HG03039 (cell line): ENCODE data around the gene SPTBN2.

Source experiments
- ATAC-seq: cut with Tn5 transposase; IDR thresholded peaks from one replicate; pipeline ENCODE4 v1.9.1; 2021; ENCODE audit warnings: mild to moderate bottlenecking, moderate library complexity; ENCODE audit not compliant: unreplicated experiment

SPTBN2 gene

DNA sequence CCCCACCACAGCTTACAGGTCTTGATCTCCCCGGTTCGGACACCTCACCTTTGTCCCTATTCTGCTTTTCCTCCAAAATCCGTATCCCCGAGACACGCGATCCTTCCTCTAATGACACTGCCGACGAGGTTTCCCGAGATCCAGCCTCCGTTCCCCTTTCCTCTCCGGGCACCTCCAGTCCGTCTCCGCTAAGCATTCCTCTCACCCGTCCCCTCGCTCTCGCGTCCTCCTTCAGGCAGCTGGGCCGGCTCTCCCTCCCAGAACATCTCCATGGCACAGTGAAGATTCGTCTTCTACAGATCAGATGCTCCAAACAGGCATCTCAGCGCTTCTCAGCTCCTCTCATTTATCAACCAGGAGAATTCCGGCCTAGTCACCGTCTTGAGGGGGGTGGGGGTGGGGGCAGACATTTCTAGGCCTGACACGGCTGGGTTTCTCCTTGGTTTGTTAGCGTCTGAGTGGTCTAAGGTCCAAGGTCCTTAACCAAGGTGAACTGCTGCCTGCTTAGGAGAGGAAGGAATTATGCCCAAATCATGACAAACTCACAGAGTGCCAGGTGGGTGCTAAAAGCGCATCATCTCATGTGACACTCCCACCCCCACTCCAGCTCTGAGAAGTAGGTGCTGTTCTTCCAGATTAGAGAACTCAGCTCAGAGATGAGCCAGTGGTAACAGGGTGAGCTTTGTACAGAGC is at the start of gene SPTBN2:
Gene SPTBN2, minus strand, starts transcription at position 524 of the 693 bp plus-strand sequence. CDS start 7,976 bp downstream, outside the sequence.
- no peak for ATAC-seq

DNA sequence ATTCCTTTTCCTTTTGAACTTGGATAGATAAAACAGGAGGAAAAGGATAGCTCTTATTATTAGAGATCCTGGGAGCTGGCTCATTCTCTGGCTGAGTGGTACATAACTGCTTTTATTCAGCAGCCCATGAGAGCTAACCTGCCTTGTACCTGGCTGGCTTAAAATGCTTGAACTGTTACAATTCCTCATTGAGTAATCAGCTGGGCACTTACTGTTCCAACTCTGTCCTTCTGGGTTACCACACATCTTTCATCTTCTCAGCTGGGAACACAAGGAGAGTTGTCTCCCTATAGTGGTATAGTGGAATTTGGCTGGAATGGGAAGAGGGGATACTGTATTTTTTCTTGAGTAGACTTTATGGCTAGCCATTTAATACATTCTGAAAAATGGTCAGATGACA is 39.8 kb upstream of the SPTBN2 start:
- ATAC-seq = no peak

DNA sequence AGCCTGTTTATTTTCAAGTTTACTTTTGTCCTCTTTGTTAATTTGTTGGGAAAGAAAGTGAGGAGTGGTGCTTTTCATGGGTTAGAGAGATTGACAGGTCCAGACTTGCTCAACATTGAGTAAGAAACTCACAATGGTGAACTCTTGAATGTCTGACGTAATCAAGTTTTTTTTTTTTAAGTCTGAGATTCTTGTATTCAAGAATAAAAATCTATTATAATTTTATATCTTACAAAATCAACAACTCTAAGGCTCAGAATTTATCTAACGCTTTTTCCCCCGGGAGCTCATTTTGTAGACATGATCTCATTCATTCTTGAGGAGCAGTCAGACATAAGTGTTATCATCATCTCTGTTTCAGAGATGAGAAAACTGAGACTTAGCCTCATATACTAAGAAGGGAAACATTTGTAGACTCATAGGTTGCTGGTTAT is 39.1 kb upstream of the SPTBN2 start:
- no peak for ATAC-seq

DNA sequence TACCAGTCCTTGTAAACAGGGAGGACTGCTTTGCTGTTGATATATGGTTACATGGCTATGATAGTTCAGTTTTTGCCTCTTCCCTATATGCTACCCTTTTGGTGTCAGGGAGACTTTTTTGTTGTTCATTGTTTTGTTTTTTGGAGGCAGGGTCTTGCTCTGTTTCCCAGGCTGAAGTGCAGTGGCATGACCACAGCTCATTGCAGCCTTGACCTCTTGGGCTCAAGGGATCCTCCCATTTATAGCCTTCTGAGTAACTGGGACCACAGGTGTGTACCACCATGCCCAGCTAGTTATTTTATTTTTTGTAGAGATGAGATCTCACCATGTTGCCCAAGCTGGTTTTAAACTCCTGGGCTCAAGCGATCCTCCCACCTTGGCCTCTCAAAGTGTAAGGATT is 38.6 kb upstream of the SPTBN2 start:
- no peak for ATAC-seq

DNA sequence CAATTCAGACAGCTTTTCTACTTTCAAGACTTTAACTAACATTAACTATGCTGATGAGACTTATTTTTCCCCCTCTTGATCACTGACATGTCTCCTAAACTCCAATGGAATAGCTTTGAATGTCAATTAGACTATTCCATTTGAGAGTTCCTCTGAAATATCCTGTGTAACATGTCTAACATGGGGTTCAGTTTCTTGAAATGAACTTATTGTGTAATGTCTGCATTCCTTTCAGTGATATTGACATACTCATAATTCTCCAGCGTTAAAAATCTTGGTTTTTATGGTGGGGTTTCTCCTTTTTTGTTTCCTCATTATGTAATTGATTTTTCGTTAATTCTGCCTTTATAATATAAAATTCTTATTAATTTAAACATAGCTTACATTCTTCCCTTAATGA is 37.7 kb upstream of the SPTBN2 start:
- no peak for ATAC-seq

DNA sequence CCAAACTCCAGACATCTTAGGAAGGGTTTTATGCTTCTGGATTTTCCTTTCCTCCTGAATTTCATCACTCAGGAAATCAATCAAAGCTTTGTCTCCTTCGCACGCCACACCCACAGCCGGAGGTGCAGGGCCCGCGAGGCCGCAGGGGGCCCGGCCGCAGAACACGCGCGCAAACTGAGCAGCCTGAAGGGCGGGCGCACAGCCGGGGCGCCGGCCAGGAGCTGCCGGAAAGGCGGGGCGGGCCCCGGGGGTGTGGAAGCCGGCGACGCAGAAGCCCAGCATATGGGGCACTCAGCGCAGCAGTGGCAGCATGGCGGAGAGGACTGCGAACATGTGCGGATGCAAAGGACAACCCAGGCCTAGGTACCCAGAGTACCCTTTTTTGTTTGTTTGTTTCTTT is 33.1 kb upstream of the SPTBN2 start:
- no peak for ATAC-seq

DNA sequence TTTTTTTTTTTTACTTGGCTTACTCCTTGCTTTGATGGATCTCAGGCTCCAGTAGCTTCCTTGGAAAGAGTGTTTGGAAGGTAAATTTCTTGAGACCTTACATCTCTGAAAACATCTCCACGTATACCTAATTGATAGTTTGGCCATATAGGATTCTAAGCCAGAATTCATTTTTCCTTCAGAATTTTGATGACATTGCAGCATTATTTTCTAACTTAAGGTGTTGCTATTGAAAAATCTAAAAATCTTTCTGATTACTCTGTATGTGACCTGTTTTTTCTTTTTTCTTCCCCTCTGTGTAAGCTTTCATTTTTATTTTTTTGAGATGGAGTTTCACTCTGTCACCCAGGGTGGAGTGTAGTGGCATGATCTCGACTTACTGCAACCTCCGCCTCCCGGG is 23.1 kb upstream of the SPTBN2 start:
- ATAC-seq = no peak

DNA sequence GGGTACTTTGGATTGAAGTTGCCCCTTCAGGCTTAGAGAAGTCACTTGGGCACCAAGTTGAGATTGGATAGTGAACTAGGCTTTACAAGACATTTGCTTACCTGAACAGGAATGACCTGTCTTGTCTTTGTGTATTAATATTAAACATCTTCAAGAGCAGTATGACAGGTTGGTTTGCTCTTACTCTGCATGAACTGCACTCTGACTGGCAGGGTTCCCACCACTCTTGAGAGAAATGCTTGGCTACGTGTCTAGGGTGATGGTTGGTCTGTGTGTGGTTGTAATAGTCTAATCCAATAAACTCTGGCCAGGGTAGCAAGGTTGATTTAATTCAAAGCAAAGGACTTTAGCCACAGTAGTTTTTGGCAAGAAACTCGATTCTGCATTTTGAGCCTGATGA is 20.1 kb upstream of the SPTBN2 start:
- ATAC-seq = no peak

DNA sequence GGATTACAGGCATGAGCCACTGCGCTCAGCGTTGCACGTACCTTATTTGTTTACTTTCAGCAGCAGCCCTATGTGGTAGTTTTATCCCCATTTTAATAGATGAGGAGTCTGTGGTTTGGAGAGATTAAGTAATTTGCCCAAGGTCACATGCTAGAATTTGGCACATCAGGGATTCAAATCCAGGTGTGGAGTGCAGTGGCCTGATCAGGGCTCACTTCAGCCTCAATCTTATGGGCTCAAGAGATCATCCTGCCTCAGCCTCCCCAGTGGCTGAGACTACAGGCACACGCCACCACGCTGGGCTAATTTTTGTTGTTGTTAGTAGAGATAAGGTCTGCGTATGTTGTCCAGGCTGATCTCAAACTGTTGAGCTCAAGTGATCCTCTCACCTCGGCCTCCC is 18.5 kb upstream of the SPTBN2 start:
- no peak for ATAC-seq

DNA sequence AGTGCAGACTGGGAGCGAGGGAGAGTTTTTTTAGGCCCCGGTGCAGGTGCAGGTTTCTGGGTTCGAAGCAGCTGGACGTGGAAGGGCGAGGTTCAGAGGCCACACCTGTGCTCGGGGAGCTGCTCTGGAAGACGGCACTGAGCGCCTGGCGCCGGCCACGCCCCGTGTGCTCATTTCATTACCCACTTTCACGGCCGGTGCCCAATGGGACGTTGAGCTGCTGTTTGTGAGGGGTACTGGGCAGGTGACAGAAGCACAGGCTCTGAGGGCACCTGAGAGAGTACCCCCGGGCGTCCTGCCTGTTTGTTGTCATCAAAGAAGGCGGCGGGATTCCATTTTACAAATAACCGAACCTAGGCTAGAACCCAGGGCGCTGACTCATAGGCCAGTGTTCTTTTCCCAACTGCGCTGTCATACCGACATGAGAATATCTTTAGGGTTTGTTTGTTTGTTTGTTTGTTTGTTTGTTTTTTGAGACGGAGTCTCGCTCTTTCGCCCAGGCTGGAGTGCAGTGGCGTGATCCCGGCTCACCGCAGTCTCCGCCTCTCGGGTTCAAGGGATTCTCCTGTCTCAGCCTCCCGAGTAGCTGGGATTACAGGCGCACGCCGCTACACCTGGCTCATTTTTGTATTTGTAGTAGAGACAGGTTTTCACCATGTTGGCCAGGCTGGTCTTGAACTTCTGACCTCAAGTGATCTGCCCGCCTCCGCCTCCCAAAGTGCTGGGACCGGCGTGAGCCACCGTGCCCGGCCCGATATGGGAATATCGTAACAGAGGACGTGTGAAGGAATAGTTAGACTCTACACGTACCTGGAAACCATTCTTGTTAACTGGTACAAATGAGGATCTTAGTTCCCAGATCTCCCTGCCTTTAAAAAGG is 16.6 kb upstream of the SPTBN2 start:
- no peak for ATAC-seq

DNA sequence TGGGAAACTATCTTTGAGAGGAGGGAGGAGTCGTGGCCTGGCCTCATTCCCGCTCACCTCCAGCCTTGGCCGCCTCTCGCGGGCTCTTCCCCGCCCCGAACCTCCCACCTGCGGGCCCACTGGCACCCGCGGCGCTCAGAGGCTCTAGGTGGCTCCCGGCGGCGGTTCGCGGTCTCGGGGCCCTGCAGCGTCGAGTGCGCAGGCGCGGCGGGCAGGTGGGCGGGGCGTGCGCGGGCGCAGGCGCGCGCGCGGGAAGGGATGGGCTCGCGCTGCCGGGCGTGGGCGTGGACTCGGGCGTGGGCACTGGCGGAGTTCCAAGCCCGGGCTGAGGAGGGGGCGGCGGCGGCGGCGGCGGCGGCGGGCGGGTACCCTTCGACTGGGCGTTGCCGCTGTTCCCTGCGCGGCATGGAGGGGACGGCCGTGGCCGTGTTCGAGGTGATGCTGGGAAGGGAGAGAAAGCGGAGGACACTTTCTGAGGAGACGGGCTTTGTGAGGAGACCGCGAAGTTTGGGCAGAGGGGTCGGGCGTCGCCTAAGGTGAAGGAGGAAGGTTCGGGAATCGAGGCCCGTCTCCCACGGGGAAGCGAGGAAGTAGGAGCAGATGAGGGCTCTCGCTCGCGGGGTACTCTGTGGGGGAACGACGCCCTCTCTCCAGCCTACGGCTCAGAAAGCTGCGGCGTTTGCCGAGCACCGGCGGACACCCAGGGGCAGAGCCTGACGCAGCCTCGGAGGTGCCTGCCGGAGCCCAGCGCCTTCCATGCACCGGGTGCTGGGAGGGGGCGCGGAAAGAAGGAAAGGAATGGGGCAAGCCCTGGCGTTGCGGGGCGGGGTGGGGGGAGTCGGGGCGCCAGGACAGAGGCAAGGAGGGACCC is 15.7 kb upstream of the SPTBN2 start:
- ATAC-seq = peak; percentile 84

DNA sequence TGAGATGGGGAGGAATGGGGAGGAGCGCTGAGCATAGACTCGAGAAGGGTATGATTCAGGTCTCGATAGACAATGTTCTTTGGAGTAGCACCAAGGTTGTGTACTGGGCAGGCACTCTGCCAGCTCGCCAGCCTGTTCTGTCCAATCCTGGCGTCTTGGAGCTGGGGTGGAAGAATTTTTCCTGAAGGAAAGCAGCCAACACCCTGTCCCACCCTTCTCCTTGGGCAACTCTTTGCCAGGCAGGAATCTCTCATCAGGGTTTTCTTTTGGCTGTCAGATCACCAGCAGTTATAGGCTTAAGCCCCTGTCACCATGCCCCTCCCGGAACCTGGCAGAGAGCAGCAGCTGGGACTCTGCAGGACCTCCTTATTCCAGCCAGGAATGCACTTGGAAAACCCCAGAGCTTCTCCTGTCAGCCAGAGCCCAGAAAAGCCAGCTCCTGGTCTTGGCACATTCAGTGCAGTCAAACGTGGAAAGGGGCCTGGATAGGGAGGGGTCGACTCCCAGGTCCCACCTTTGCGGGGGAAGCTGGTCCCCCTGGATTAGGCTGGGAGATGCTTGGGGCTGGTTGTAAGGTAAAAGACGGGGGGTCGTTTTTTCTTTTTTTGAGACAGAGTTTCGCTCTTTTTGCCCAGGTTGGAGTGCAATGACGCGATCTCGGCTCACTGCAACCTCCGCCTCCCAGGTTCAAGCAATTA is 14.4 kb upstream of the SPTBN2 start:
- no peak for ATAC-seq

DNA sequence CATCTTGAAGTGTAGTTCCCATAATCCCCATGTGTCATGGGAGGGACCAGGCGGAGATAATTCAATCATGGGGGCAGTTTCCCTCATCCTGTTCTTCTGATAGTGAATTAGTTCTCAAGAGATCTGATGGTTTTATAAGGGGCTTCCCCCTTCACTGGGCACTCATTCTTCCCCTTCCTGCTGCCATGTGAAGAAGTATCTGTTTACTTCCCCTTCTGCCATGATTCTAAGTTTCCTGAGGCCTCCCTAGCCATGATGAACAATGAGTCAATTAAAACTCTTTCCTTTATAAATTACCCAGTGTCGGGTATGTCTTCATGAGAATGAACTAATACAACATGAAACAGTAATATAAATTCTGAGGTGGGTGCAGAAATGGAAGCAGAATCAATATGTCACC is 12.1 kb upstream of the SPTBN2 start:
- no peak for ATAC-seq

DNA sequence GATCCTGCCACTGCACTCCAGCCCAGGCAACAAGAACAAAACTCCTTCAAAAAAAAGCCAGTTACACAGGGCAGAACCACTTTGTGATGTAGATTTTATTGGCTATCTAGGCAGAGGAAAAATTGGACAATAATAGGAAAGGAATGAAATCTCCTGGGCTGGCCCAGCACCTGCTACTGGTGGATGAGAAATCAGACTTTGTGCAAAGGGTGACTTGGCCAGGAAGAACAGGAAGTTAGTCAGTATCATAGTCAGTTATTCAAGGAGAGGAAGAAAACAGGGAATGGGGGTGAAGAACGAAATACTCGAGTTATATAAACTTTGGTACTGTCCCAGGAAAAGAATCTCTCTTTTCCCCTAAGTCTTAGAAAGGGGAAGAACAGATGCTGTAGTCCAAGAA is 11.0 kb upstream of the SPTBN2 start:
- ATAC-seq = no peak

DNA sequence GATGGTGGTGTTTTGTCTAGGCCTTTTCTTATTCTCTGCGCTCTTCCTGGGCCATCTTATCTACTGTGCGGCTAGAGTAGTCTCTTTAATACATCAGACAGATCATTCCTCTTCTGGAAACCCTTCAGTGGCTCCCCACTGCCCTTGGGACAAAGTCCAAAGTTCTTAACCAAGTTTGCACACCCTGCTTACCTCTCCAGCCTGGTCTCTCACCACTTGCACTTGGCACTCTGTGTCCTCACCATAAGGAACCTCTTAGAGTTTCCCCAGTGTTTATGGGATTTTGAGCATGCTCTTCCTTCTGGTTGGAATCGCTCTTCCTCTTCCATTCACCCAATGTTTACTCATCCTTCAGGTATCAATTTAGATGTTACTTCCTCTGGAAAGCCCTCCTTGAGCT is 5.2 kb upstream of the SPTBN2 start:
- no peak for ATAC-seq

DNA sequence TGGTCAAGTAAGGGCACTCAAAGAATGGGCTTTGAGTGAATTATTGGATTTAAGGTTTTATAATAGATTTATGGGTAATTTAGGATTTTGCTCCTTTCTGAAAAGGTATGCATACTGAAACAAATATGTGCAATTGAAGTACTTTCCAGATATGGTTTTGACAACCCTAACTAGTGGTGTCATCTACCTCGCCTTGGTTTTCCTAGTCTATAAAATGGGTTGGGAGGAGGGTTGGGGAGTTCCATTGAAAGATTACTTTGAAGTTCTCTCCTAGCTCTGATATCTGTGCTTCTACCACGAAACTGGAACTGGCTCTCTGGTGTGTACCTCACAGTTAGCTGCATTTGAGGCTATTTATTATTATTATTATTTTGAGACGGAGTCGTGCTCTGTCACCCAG is 431 bp upstream of the SPTBN2 start:
- no peak for ATAC-seq

DNA sequence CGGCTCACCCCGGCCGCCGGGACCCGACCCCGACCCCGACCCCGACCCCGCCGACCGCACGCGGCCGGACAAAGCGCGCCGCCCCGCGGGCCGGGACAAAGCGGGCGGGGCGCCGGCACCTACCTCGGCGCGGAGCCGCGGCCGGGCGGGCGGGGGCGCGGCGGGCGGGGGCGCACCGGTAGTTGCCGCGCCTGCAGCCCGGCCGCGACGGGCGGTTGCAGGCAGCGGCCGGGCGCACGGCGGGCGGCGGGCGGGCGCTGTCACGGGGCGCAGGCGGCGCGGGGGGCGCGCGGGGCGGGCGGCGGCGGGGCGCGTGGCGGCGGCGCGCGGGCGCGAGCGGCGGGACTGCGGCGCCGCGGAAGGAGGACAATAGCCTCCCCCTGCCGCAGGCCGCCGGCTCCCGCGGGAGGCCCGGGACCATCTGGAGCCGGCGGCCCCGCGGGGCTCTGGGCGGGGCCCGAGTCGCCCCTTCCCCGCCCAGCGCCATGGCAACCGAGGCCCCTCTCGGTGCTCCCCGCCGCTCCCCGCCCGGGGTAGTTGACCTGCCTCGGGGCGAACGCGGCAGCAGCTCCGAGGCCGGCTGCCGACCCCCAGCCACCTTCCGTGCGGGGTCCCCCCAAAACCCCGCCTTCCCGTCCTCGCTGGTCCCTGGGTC is 851 bp downstream of the SPTBN2 start:
- no peak for ATAC-seq

DNA sequence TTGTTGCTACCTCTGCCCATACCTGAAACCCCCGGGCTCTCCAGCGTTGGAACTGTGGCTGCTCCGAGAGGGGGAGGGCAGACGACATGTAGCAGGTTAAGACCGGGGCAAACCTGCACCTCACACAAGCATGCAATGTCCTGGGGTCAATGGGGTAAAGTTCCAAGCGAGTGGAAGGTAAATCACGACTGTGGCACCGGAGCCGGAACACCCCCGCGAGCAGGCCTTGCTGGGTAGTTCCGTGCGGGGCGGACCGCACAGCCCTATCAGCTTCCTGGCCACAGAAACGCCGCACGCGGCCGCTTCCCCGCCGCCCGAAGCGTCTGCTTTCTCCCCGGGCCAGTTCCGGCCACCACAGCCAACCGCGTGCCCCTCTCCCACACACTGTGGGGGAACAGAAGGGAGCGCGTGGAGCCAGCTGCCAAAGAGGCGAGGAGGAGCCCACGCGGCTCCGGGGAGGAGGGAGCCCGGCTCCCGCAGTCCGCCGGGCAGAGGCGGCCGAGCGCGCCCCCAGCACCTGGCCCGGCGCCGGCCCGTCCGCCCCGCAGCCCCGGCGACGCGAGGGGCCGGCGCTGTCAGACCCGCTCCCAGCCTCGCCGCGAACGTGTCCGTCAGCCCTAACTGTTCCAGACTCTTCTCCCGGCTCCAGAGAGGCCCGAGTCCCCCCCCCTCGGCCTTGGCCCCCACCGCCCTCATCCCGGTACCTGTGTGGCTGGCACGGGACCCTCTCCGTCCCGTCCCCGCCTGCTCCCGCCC is 1.6 kb downstream of the SPTBN2 start:
- no peak for ATAC-seq

DNA sequence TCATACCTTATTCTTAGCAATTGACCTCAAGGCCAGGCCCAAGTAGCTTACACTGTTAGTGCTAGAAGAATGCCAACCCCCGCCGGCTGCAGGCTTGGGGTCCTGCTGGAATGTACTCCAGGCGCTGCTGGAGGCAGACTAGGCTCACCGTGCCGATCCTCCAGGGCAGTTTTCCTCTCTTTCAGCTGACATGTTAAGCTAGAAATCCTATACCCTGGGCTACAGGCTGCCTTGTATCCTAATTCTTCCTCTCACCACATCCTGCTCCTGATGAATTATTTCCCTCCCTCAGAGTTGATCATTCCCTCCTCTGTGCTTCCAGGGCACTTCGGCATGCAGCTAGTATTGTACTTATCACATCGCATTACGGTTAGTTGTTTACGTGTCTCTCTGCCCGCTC is 3.4 kb downstream of the SPTBN2 start:
- no peak for ATAC-seq

DNA sequence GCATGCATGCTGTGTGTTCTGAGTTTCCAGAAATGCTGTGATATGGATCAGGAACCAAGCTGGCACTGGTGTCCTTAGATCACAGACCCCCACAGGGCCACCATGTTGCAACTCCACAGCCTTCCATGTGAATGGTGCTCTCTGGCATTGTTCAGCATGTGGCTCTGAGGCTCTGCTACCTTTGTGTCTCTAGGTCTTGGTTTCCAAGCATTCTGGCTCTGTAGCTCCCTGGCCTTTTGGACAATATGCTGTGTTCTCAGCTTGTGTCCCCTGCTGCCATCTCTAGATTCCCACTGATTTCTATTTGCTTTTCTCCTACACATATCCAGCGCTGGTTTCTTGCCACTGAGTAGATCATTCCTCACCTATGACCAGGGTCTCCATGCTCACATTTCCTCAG is 3.9 kb downstream of the SPTBN2 start:
- ATAC-seq = no peak
